Trophoblast cell (in vitro differentiated cells and primary cell): ENCODE data around the gene CDHR3.
A peak's percentile ranks its signal among the peaks of the same experiment; 100 is the strongest.

Experiments
- DNase-seq, 2 donors: peaks; one replicate each; pipeline ENCODE4 v3.0.0-alpha.2; 2016
- H2AFZ ChIP-seq: 2 replicates; pipeline ENCODE4 v1.6.1; 2013; ENCODE audit warnings: low read length, moderate library complexity, mild to moderate bottlenecking; ENCODE audit not compliant: insufficient read depth, poor library complexity
- H2AK5ac ChIP-seq: 2 replicates; pipeline ENCODE4 v1.6.1; 2013; ENCODE audit warnings: mild to moderate bottlenecking, low read length
- H2BK120ac ChIP-seq: 2 replicates; pipeline ENCODE4 v1.6.1; 2013; ENCODE audit warnings: low read length, mild to moderate bottlenecking, moderate library complexity; ENCODE audit not compliant: insufficient read depth, poor library complexity
- H2BK12ac ChIP-seq: 2 replicates; pipeline ENCODE4 v1.6.1; 2013; ENCODE audit warnings: mild to moderate bottlenecking, low read length, moderate library complexity
- H2BK5ac ChIP-seq: 2 replicates; pipeline ENCODE4 v1.6.1; 2013; ENCODE audit warnings: low read length, low read depth, moderate library complexity, mild to moderate bottlenecking; ENCODE audit not compliant: poor library complexity
- H3K14ac ChIP-seq: 2 replicates; pipeline ENCODE4 v1.6.1; 2013; ENCODE audit warnings: mild to moderate bottlenecking, low read length
- H3K18ac ChIP-seq: 2 replicates; pipeline ENCODE4 v1.6.1; 2013; ENCODE audit warnings: mild to moderate bottlenecking, low read length
- H3K23ac ChIP-seq: 2 replicates; pipeline ENCODE4 v1.6.1; 2013; ENCODE audit warnings: low read length
- H3K27ac ChIP-seq: 2 replicates; pipeline ENCODE4 v1.5.1; 2013; ENCODE audit warnings: low read depth, mild to moderate bottlenecking, inconsistent platforms, low read length, moderate library complexity
- H3K27me3 ChIP-seq: 2 replicates; pipeline ENCODE4 v1.6.1; 2013; ENCODE audit warnings: inconsistent platforms, mild to moderate bottlenecking, low read length, moderate library complexity; ENCODE audit not compliant: insufficient read depth
- H3K36me3 ChIP-seq, 2 experiments: 1 replicate in 1 of 2; 2 replicates in 1 of 2; pipeline ENCODE4 v1.6.1; 2013; ENCODE audit warnings: low read length in 2 of 2, mild to moderate bottlenecking in 2 of 2, moderate library complexity in 1 of 2; ENCODE audit not compliant: insufficient read depth in 2 of 2, control insufficient read depth in 1 of 2
- H3K4ac ChIP-seq: 2 replicates; pipeline ENCODE4 v1.6.1; 2013; ENCODE audit warnings: low read depth, mild to moderate bottlenecking, low read length, moderate library complexity
- H3K4me1 ChIP-seq, 2 experiments: 1 replicate in 1 of 2; 2 replicates in 1 of 2; pipeline ENCODE4 v1.6.1; 2013; ENCODE audit warnings: low read length in 2 of 2, mild to moderate bottlenecking in 2 of 2, moderate library complexity in 1 of 2; ENCODE audit not compliant: insufficient read depth in 2 of 2, control insufficient read depth in 1 of 2
- H3K4me2 ChIP-seq: 2 replicates; pipeline ENCODE4 v1.6.1; 2013; ENCODE audit warnings: inconsistent platforms, mild to moderate bottlenecking, low read length, moderate library complexity
- H3K4me3 ChIP-seq: 2 replicates; pipeline ENCODE4 v1.5.1; 2013; ENCODE audit warnings: mild to moderate bottlenecking, low read depth, low read length, inconsistent platforms
- H3K79me1 ChIP-seq: one replicate; pipeline ENCODE4 v1.6.1; 2013; ENCODE audit warnings: low read length
- H3K79me2 ChIP-seq: 2 replicates; pipeline ENCODE4 v1.6.1; 2013; ENCODE audit warnings: low read length, mild to moderate bottlenecking; ENCODE audit not compliant: control insufficient read depth, insufficient read depth, poor library complexity
- H3K9ac ChIP-seq: 2 replicates; pipeline ENCODE4 v1.6.1; 2013; ENCODE audit warnings: mild to moderate bottlenecking, low read length
- H3K9me3 ChIP-seq: 2 replicates; pipeline ENCODE4 v1.6.1; 2013; ENCODE audit warnings: low read depth, mild to moderate bottlenecking, control low read depth, inconsistent platforms, low read length; ENCODE audit not compliant: insufficient read depth
- H4K12ac ChIP-seq: 2 replicates; pipeline ENCODE4 v1.6.1; 2013; ENCODE audit warnings: low read depth, mild to moderate bottlenecking, low read length, moderate library complexity
- H4K8ac ChIP-seq: 2 replicates; pipeline ENCODE4 v1.6.1; 2013; ENCODE audit warnings: low read depth, mild to moderate bottlenecking, low read length, moderate library complexity
- H4K91ac ChIP-seq: one replicate; pipeline ENCODE4 v1.6.1; 2013; ENCODE audit warnings: low read depth, mild to moderate bottlenecking, low read length, moderate library complexity
- WGBS: extraction: QIAGEN DNeasy Blood & Tissue Kit; methylation state at CpG from one replicate; pipeline ENCODE4 v1.1.7; 2013; ENCODE audit warnings: missing lambda C conversion rate; ENCODE audit not compliant: insufficient read length, insufficient coverage; ENCODE audit errors: extremely low coverage; 5-methylcytosine and 5-hydroxymethylcytosine counted together

Gene CDHR3

DNA sequence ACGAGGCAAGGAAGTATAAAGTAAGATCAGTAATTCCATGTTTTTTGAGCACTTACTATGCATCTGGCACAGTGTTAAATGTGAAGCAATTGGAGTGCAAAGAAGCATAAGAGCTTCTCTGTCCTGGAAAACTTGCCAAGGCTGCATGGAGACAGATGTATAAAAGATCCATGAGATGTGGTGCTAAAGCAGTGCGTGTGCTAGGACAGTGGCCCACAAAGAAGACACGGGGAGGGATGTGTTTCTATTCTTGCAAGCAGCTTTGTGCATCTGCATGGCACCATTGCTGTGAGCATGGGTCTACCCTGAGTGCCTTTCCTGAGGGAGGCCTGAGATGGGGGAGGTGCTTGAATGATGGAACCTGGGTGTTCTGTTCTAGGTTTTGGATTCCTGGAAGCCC, 5.1 kb upstream of the CDHR3 start:
- H3K36me3 ChIP-seq, result no peaks in the 10 kb centered on the region
- no CpG with 5 or more reads among the region's 3 CpGs for WGBS
- no peak overlapping the region for H3K4me2 ChIP-seq

GRCh38 chr7:105962353-105962752, 711 bp upstream of the CDHR3 start:
- Histone ChIP-seq H3K27me3 (no peaks in the 10 kb centered on the region), H3K9ac (no peak overlapping the region), H3K79me2 (no peaks in the 10 kb centered on the region), H2BK12ac (no peak overlapping the region), H4K12ac (no peak overlapping the region), H2BK5ac (no peak overlapping the region), H4K8ac (no peak overlapping the region), H3K18ac (no peak overlapping the region), H3K79me1 (no peaks in the 10 kb centered on the region), H3K4me2 (no peak overlapping the region), H4K91ac (no peak overlapping the region), H3K27ac (no peak overlapping the region), H3K4ac (no peak overlapping the region), H3K4me1 (peaks cover 2% of the 10 kb centered on the region in 2 experiments), H3K14ac (no peak overlapping the region), H2AFZ (no peak overlapping the region), H2BK120ac (no peak overlapping the region), H3K23ac (peak overlapping the region; percentile 25), H3K36me3 (no peaks in the 10 kb centered on the region), H3K9me3 (peaks cover 1% of the 10 kb centered on the region), H3K4me3 (no peak overlapping the region), H2AK5ac (no peak overlapping the region)
- DNase-seq, result no peak
- no CpG with 5 or more reads among the region's 7 CpGs for whole genome bisulfite sequencing

More for the DNA sequence above, 5.1 kb upstream of the CDHR3 start:
- H2AFZ ChIP-seq, result no peak overlapping the region
- H2BK5ac ChIP-seq, result no peak overlapping the region
- no peak overlapping the region for H2BK12ac ChIP-seq
- H4K12ac ChIP-seq, result no peak overlapping the region
- no peak overlapping the region for H3K9ac ChIP-seq
- no peak overlapping the region for H3K27ac ChIP-seq
- no peak overlapping the region for H3K14ac ChIP-seq
- no peak overlapping the region for H3K23ac ChIP-seq
- no peaks in the 10 kb centered on the region for H3K79me1 ChIP-seq
- peaks cover 2% of the 10 kb centered on the region for H3K9me3 ChIP-seq
- no peaks in the 10 kb centered on the region for H3K27me3 ChIP-seq
- H3K79me2 ChIP-seq, result no peaks in the 10 kb centered on the region
- H3K4me3 ChIP-seq, result no peak overlapping the region
- no peak overlapping the region for H4K8ac ChIP-seq
- H2AK5ac ChIP-seq, result no peak overlapping the region
- no peak overlapping the region for H2BK120ac ChIP-seq
- no peak overlapping the region for H3K18ac ChIP-seq
- no peak overlapping the region for H4K91ac ChIP-seq
- peaks cover 2 to 5% of the 10 kb centered on the region in 2 experiments for H3K4me1 ChIP-seq
- H3K4ac ChIP-seq, result no peak overlapping the region
- DNase-seq, result no peak

DNA sequence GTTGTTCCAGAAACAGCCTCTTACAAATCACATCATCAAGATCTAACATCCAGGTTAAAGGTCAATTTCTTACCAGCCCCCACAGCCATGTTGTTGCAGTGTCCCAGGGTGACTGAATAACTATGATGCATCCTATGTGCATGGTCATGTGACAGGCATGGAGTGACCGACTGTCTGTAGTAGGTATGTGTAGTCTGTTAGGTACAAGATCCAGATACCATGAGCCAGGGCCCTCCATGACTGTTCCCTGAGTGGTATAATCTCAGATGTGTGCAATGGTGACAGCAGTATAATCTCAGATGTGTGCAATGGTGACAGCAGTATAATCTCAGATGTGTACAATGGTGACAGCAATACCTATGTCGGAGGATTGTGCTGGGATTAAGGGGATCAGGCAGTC, 8.8 kb downstream of the CDHR3 start:
- Histone ChIP-seq H4K91ac (no peak overlapping the region), H3K9me3 (no peaks in the 10 kb centered on the region), H3K36me3 (no peaks in the 10 kb centered on the region), H3K23ac (no peak overlapping the region), H3K4me2 (no peak overlapping the region), H3K4ac (no peak overlapping the region), H3K79me2 (no peaks in the 10 kb centered on the region), H3K27ac (no peak overlapping the region), H2BK5ac (no peak overlapping the region), H4K12ac (no peak overlapping the region), H2AFZ (no peak overlapping the region), H3K9ac (no peak overlapping the region), H3K4me3 (no peak overlapping the region), H2BK120ac (no peak overlapping the region), H3K14ac (no peak overlapping the region), H3K27me3 (no peaks in the 10 kb centered on the region), H2AK5ac (no peak overlapping the region), H4K8ac (no peak overlapping the region), H2BK12ac (no peak overlapping the region), H3K18ac (no peak overlapping the region), H3K79me1 (no peaks in the 10 kb centered on the region), H3K4me1 (peaks cover 2 to 4% of the 10 kb centered on the region in 2 experiments)
- no peak for DNase-seq
- WGBS, result no CpG with 5 or more reads among the region's 2 CpGs

GRCh38 chr7:105972276-105972675, 9.2 kb downstream of the CDHR3 start:
- no peak overlapping the region for H3K14ac ChIP-seq
- H3K4me3 ChIP-seq, result no peak overlapping the region
- H4K91ac ChIP-seq, result no peak overlapping the region
- no peaks in the 10 kb centered on the region for H3K9me3 ChIP-seq
- H3K4me2 ChIP-seq, result no peak overlapping the region
- H2AK5ac ChIP-seq, result no peak overlapping the region
- H3K9ac ChIP-seq, result no peak overlapping the region
- H3K4me1 ChIP-seq, result peaks cover 2 to 4% of the 10 kb centered on the region in 2 experiments
- no peak overlapping the region for H3K27ac ChIP-seq
- H2BK5ac ChIP-seq, result no peak overlapping the region
- no peak overlapping the region for H3K23ac ChIP-seq
- H3K79me1 ChIP-seq, result no peaks in the 10 kb centered on the region
- H2BK120ac ChIP-seq, result no peak overlapping the region
- no peak overlapping the region for H2BK12ac ChIP-seq
- no peaks in the 10 kb centered on the region for H3K79me2 ChIP-seq
- no peak overlapping the region for H3K18ac ChIP-seq
- no peak for DNase-seq
- no peak overlapping the region for H2AFZ ChIP-seq
- no peak overlapping the region for H3K4ac ChIP-seq
- WGBS, result no CpG with 5 or more reads among the region's 4 CpGs
- no peaks in the 10 kb centered on the region for H3K27me3 ChIP-seq
- H3K36me3 ChIP-seq, result no peaks in the 10 kb centered on the region
- H4K12ac ChIP-seq, result no peak overlapping the region
- H4K8ac ChIP-seq, result no peak overlapping the region
